GDM1 (cell line): ENCODE data around the gene CYTL1.
"Not testable (repeated sequence)": the region's sequence is repeated elsewhere in the genome, so short reads cannot be mapped to it uniquely, and the experiment has no call there.

Experiments used
- DNase-seq: peaks from one replicate; lab custom pipeline; 2025; lab: John Stamatoyannopoulos, UW

Gene CYTL1, protein sequence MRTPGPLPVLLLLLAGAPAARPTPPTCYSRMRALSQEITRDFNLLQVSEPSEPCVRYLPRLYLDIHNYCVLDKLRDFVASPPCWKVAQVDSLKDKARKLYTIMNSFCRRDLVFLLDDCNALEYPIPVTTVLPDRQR

DNA sequence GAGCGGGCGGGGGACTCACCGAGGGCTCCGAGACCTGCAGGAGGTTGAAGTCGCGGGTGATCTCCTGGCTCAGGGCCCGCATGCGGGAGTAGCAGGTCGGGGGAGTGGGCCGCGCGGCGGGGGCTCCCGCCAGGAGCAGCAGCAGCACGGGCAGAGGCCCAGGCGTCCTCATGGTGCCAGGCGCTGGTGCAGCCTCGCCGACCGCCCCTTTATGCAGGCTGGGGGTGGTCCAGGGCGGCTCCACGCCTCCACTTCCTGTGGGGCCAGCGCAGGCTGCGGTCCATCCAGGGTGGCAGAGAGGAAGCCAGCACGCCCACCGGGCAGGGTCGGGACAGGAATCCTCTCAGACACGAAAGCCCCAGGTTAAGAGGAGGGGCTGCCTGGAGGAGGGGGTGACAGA is at the start of gene CYTL1:
CYTL1 (minus strand) TSS at position 185 of the 400 bp plus-strand sequence; CDS start at position 172, 13 bp downstream.
- peak; percentile 70 for DNase-seq

DNA sequence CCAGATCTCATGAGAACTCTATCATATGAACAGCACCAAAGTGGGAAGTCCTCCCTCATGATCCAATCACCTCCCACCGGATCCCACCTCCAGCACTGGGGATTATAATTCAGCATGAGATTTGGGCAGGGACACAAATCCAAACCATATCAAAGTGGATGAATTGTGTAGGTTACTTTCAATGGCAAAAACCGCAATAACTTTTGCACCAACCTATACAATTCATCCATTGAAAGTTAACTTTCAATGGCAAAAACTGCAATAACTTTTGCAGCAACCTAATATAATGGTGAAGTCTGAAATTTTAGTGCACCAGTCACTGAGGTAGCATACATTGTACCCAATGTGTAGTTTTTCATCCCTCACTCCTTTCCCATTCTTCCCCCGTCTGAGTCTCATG is 48.6 kb upstream of the CYTL1 start:
- DNase-seq, result no peak

DNA sequence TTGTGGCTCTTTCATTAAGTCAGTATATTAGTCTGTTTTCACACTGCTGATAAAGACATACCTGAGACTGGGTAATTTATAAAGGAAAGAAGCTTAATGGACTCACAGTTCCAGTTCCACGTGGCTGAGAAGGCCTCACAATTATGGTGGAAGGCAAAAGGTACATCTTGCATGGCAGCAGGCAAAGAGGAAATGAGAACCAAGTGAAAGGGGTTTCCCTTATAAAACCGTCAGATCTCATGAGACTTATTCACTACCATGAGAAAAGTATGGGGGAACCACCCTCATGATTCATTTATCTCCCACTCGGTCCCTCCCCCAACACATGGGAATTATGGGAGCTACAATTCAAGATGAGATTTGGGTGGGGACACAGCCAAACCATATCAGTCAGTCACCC is 47.7 kb upstream of the CYTL1 start:
- DNase-seq, result not testable (repeated sequence)

DNA sequence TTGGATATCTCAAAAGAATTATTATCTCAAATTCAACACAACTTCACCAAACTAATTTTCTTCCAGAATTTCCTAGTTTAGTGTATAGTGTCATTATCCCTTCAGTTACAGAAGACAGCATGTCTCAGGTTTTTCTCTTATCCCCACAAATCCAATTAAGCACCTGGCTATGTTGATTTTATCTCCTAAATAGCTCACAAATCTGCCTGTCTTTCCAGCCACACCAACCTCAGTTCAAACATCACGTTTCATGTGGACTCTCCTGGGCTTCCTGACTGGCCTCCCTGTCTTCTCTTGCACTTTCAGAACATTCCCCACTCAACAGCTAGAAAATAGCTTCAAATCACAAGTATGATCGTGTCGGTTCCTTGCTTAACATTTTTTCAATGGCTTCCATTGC is 46.8 kb upstream of the CYTL1 start:
- DNase-seq, result no peak

DNA sequence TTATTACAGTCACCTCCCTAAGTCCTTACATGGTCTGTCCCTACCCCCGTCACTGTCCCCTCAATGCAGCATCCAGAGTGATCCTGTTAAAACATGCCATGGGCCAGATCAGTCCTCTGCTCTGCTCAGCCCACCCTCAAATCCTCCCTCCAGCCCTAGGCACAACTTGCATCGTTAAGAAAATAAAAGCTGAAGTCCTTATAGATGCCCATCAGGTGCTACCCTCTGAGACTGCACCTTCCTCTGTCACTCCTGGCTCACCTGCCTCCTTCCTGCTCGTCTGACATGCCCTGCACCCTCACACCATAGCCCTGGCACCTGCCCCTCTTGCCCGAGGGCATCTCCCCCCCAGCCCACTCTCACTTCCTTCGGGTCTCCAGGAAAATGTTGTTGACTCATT is 36.2 kb upstream of the CYTL1 start:
- no peak for DNase-seq

DNA sequence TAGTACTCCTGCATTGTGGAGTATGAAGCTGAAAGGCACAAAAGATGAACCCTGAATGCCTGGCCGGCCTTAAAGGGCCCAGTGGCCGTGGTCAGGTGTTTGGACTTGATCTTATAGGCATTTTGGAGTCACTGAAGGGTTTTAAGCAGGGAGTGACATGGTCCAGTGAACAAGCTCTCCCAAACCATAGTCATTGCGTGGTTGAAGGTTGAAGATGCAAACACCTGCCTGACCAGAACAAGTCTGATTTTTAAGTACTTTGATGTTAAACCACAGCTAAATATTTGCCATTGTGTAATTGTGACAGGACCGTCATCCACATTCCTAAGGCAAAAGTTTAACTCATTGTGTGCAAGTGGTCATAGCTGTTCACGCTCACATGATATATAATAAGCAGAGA is 35.3 kb upstream of the CYTL1 start:
- no peak for DNase-seq

DNA sequence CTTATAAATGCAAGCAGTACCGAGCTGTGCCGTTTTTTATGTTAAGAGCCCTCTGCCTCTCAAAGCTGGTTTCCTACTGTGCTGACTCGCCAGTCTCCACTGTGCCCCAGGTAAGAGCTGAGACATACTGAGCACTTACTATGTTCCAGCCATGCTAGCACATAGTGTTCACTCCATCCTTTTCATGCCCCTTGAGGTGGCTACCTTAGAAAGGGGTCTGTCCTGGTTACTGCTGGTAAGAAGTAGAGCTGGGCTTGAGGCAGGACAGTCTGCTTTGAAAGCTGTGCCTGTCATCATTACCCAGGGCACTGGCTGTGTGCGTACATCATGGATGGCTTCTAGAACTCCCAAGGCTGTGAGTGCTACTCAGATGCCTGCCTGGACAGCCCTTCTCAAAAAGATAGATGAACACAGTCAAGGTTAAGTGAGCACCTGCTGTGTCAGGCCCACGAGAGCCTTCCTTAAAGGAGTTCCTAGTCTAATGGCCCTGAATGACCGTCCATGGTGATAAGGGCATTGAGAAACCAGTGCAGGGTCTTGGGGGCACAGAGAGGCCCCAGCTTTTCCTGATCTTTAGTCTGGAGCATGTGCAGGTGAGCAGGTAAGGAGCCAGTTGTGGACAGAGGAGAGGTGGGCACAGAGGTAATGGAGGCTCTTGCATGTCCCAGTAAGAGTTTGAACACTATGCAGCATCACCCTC is 33.6 kb upstream of the CYTL1 start:
- no peak for DNase-seq

DNA sequence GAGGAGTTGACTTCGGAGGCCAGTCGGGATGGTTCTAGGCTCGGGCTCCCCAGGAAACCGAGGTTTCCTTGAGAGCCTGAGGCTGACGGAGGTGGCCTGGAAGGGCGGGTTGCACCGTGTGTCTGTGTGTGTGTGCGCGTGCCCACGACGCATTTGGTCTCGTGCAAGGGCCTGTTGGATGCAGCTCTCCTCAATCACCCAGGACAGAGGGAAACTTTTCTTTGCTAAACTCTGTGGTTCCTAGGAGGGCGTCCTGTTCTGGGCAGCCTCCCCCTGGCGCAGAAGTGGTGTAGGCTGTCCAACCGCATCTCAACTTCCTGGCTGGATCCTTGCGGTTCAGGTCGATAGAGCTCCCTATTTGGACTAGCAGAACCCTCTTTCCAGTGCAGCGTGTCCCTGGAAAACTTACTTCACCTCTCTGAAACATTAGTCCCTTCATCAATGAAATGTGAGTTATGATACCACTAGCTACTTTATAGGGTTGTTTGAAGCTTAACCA is 33.0 kb upstream of the CYTL1 start:
- no peak for DNase-seq

DNA sequence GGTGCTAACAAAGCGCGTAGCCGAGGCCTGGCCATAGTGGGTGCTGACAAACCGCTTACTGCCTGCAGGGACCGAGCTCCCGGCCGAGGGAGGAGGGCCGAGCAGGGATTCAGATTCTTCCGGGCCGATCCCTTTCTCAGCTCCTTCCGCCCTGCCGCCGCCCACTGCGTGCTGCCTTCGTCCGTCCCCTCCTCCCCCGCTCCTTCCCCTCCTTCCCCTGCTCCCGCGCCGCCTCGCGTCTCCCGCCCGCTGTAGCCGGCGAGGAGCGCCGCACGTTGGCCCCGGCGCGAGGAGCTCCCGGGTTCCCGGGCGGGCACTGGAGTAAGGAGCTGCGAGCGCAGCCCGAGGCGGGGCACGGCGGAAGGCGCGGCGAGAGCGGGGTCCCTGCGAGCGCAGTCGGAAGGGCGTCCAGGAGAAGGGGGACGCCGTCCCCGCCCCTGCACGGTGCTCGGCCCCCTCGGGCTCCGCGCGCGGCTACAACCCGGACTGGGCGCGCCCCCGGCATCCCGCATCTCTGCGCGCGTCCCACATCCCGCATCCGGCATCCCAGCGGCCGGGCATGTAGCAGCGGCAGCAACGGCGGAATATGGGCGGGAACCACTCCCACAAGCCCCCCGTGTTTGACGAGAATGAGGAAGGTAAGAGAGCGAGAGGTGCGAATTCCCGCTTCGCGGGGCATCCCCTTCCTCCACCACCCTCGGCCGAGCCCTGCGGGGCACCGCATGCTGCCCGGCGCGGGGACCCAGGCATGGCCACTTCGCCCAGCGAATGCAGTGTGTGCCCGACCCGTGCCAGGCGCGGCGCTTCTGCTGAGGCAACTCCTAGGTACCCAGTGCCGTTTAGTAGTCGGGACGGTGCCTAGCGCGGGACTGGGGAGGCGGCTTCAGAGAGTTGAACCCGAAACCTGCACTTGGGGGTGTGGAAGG is 32.3 kb upstream of the CYTL1 start, which contains the start of gene STK32B:
STK32B (plus strand) TSS at position 203 of the 926 bp plus-strand sequence.
- peak; percentile 46 for DNase-seq

DNA sequence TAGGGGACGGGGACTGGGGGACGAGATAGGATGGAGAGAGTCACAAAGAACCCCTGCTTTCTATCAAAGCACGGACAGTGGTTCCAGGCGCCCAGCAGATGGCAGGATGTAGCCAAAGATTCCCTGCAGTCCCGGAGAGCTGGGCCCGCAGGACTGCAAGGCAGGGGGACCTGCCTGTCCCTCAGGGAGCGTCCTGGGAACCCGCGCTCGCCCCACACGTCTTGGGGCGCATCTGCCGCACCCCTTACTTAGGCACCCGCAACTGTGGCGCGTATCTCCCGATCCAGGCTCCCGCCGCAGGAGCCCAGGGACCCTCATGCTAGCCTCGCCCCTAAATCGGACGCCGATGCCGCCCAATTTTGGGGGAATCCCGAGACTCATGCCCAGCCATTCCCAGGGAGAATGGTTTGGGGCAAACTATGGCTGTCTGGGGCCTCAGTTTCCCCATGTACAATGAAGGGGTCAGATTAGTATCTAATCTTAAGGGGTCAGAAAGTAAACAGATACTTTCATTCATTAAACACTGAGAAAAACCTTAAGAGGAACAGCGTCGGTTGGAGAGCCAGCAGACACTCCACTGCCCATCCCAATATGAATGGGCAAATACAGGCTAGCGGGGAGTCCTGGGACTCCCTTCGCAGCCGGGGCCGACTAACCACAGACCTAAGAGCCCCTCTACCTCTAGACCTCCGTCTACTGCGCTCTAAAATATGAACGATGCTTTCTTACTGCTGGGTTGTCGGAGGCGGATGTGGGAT is 31.4 kb upstream of the CYTL1 start:
- DNase-seq, result peak; percentile 74

DNA sequence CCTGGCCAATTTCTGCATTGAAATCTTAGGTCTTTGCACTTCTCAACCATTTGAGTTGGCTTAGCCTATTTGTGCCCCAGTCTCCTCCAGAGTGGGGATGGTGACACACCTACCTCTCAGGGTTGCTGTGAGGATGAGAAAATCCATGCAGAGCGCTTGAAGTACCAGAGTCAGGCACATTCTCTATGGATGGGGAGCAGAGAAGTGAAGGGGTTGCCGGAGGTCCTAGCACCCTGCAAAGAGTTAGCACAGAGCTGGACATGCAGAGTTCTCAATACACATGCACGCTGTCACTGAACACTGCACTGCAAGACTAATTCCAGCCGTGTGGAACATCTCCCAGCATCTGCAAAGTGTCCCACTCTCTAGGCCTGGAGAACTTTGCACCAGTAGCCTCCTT is 29.5 kb upstream of the CYTL1 start:
- no peak for DNase-seq

DNA sequence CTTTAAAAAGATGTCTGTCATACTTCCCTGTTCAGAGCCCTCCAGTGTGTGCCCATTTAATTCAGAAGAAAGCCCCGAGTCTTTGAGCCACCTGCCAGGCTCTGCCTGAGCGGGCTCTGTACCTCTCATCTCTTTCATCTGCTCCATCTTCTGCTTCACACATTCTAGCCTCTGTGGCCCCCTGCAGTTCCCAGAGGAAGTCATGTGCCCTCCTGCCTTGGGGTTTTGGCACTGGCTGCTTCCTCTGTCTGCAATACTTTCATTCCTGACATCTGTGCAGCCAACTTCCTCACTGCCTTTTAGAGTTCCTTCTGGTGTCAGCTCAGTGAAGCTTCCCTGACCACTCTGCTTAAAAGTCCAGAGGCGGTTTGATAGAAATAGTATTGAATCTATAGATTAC is 25.8 kb upstream of the CYTL1 start:
- peak; percentile 88 for DNase-seq

DNA sequence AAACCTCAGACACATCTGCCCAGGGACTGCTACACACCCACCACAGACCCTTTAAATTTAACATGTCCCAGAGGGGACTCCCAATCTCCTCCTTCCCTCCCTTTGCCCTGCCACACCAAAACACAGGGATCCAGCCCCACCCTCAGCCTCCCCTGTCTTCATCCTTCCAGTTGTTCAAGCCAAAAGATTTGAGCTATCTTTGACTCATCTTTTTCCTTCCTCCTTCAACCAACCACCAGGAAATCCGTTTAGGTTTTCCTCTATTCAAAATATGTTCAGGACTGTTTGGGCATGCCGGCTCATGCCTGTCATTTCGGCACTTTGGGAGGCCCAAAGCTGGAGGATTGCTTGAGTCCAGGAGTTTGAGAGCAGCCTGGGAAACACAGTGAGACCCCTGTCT is 25.1 kb upstream of the CYTL1 start:
- no peak for DNase-seq

DNA sequence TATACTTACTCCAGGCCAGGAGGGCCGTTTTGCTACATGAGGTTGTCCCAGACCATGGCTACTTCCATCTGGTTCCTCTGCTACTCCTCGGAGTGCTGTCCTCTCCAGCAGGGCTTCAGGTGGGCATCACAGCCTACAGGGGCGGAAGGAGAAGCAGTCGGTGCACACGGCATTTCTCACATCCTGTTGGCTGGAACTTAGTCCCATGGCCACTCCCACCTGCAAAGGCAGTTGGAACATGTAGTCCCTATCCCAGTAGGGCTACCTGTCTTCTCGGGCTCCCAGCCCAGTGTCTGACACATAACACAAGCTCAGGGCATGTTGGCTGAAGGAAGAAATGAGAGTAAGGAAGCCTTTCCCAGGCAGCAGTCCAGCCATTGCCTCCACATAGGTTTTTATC is 24.3 kb upstream of the CYTL1 start:
- no peak for DNase-seq

DNA sequence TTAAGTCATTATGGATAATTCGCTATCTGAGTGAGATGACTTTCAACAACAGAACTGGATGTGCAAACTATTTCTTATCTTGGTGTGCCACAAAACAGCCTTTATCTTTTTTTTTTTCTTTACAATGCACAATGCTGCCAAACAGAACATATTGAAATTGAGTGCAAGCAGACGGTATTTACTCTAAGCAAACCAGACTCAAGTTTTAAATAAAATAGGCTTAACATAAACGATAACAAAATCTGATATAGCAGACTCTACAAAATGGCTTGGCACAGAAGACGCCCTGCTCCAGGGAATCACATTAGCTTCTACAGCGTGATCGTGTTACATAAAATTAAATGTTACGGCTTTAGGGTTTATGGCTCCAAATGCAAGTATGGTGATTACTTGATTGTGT is 22.4 kb upstream of the CYTL1 start:
- no peak for DNase-seq

DNA sequence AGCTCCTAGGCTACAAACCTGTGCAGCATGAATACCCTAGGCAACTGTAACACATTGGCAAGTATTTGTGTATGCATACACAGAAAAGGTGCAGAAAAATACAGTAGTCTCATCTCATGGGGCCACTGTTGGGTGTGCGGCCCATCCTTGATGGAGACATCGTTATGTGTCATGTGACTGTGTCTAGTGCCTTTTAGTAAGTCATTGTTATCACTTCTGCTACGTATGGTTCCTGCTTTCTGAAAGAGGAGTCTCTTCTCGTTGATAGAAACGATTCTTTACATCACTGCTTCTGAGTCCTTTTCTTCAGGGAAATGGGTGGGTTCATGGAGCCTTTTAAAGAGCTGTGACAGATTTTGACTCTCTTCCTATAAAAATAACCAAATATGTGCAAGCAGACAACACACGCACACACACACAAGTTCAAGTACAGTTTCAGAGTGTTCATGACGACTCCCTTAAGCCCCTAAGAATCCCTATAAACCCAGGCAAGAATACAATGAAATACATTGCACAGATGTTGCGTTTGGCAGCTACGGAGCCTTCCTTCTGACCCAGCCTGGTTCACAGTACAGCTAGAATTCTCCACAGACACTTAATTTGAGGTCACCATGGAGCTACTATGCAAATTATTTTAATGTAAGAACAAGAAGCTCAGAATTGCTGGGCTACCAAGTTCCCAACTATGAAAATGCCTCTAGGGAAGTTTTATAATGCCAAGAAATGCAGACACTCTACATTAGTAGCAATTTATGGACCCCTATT is 21.8 kb upstream of the CYTL1 start:
- no peak for DNase-seq

DNA sequence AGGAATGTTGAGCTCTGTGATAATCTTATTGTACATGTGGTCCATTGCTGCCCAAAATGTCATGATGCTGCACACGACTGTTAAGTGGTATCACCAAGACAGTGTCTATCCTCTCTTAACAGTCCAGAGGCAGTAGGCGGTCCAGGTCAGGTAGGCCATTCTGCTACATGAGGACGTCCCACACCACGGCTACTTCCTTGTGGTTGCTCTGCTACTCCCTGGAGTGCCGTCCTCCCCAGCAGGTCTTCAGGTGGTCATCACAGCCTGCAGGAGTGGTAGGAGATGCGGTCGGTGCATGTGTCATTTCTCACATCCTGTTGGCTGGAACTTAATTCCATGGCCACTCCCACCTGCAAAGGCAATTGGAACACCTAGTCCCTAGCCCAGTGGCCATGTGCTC is 20.5 kb upstream of the CYTL1 start:
- no peak for DNase-seq

DNA sequence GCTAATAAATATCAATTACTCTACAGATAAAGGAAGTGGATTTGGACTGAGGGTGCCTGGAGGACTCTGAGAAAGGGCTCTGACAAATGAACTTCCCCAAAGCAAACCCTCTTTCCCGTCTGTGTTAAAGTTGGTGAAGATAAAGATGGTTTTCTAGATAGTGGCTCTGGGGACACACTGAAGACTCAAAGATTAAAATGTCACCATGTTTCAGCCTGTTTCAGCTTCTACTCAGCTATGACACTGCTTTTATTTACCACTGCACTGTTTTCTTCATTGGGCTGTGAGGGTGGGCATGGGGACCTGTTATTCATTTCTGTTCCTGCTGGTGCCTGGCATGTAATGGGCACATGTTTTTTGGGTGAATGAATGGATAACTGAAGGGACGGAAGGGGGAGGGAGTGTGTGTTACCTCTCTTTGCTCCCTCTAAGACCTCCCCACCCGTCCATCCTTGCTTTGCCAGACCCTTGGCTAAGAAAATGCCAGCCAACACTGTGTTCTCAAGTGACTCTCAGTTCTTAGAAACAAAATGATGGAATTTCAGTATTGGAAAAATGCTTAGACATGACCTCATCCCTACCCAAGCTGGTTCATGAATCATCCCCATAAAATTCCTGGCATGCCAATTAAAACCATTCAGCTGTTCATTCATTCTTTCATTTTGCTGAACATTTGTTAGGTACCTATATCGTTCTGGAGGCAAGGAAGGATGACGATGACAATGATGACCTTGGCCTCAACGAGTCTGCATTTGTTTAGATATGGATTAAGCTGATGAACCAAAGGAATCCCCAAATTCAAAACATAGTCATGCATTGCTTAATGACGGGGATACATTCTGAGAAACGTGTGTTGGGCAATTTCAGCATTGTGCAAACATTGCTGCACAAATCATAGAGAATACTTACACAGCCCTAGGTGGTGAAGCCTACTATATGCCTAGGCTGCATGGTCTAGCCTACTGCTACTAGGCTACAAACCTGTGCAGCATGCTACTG is 18.6 kb upstream of the CYTL1 start:
- DNase-seq, result peak; percentile 68

DNA sequence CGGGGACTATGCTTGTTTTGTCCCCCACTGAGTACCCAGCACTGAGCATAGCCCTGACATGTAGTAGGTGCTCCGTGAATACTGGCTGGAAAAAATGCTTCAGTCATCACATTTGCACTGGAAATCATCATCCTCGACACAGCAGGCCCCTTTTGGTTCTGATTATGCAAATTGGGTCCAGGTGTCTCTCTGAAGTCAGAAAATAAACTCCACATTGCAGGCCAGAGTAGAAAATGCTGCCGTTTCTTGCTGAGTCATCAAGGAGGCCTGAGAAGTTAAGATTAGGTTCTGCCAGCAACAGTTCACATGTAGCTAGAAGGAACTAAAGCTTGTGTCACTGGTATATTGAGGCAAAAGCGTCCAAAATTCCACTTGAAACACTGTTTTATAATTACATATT is 17.0 kb upstream of the CYTL1 start:
- peak; percentile 59 for DNase-seq

DNA sequence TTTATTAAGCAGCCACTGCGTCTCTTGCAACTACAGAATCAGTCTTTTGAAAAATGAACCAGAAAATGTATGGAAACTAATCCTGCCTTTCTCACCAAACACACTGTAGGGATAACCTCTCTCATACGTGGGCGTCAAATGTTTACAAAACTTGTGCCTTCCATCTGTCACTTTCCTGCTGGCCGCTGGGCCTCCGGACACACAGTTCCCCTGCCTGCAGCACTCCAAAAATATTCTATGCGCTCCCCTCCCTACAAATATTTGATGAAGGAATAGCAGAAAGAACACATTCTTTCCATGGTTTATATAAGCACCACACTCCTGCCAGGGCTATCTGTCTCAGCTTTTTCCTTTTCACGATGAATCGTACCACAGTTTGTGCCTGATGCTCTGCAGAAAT is 14.9 kb upstream of the CYTL1 start:
- no peak for DNase-seq
